Right lobe of liver (tissue), 4 donors: Measurements from ENCODE around the gene FGD4.

Experiments used
- POLR2A ChIP-seq: fragments of 450-650 bp; IDR thresholded peaks from one replicate; pipeline ENCODE4 v1.6.1; 2017; ENCODE audit warnings: antibody characterized with exemption, mild to moderate bottlenecking
- TF ChIP-seq, protein P1 (sequence below), 4 donors: fragments of 200-600 bp in 3 of 4; fragments of 450-650 bp in 1 of 4; IDR thresholded peaks; one replicate each; pipeline versions ENCODE4 v1.5.1 to v1.8.0; 2016 to 2022; ENCODE audit warnings: antibody characterized with exemption in 4 of 4, mild to moderate bottlenecking in 2 of 4
- donor health status: DM: no; HTN: no; CAD: no.
- donor health status: DM: no; HTN: no; CAD: no.
- donor health status: DM: no; HTN: yes; CAD: no.

DNA sequence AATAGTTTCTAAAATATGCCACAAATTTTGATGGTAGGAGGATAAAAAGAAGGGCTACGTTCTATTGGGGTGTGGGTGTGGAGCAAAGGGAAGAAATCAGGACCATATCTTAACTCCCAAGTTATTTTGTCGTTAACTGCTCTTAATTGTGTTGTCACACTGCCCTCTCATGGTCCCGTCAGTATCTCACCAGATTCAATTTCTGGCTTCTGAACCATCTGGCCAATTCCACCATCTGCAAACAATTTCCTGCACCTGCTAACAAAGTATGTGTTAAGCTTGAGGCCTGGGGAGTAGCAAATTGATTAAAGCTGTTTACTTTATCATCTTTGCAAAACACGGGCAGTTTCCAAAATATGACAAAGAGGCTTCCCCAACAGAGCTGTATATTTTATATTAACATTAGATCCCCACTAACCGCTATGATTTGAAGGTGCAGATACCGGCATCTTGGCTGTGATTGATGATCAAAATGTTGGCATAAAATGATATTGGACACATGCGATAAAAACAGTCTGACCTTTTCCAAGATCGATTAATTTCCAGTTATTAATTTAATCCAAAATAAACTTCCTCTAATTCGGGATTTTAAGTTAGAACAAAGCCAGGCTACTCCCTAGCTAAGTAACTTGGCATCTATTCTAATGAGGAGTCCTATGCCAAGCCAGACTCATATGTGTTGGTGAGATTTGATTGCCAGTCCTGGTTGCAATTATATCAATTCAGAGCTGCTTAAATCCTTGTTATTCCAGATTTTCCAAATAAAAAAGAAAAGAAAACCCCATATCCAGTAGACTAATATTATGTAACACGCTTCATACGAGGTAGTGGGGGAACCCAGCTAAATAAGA, 272.8 kb downstream of the FGD4 start:
- TF ChIP-seq, protein P1, sequence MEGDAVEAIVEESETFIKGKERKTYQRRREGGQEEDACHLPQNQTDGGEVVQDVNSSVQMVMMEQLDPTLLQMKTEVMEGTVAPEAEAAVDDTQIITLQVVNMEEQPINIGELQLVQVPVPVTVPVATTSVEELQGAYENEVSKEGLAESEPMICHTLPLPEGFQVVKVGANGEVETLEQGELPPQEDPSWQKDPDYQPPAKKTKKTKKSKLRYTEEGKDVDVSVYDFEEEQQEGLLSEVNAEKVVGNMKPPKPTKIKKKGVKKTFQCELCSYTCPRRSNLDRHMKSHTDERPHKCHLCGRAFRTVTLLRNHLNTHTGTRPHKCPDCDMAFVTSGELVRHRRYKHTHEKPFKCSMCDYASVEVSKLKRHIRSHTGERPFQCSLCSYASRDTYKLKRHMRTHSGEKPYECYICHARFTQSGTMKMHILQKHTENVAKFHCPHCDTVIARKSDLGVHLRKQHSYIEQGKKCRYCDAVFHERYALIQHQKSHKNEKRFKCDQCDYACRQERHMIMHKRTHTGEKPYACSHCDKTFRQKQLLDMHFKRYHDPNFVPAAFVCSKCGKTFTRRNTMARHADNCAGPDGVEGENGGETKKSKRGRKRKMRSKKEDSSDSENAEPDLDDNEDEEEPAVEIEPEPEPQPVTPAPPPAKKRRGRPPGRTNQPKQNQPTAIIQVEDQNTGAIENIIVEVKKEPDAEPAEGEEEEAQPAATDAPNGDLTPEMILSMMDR (IDR thresholded peaks at IDR 0.05) = peak; percentile 50 to 61 (median 54)
- TF ChIP-seq POLR2A = no peak
